Smooth muscle cell (in vitro differentiated cells): Measurements from ENCODE around the gene DEDD. TPM values are rescaled to one million over a fixed set of nuclear protein-coding genes. Genes with fewer than 3 reads are reported as not detected.

Experiments
- DNase-seq: peaks from one replicate; lab custom pipeline; 2025; ENCODE audit not compliant: unreplicated experiment; lab: John Stamatoyannopoulos, UW
- H2AFZ ChIP-seq: fragments of 200-600 bp; sonication (generic); 2 replicates; pipeline ENCODE4 v1.6.0; 2016; ENCODE audit warnings: antibody characterized with exemption, low read depth, mild to moderate bottlenecking
- H3F3A ChIP-seq: fragments of 200-600 bp; sonication (generic); 2 replicates; pipeline ENCODE4 v1.6.0; 2017; ENCODE audit warnings: antibody characterized with exemption, low read depth
- H3K27ac ChIP-seq: fragments of 200-600 bp; sonication (generic); 2 replicates; pipeline ENCODE4 v1.5.1; 2016; ENCODE audit warnings: low read depth, mild to moderate bottlenecking
- H3K27me3 ChIP-seq: fragments of 200-600 bp; sonication (generic); 2 replicates; pipeline ENCODE4 v1.6.1; 2016; ENCODE audit warnings: low read depth, mild to moderate bottlenecking
- H3K36me3 ChIP-seq: fragments of 200-600 bp; sonication (generic); 2 replicates; pipeline ENCODE4 v1.5.1; 2016; ENCODE audit warnings: low read depth
- H3K4me1 ChIP-seq: fragments of 200-600 bp; sonication (generic); 2 replicates; pipeline ENCODE4 v1.5.1; 2016; ENCODE audit warnings: low read depth
- H3K4me2 ChIP-seq: fragments of 200-600 bp; sonication (generic); 2 replicates; pipeline ENCODE4 v1.6.0; 2016; ENCODE audit warnings: mild to moderate bottlenecking
- H3K4me3 ChIP-seq: fragments of 200-600 bp; sonication (generic); 2 replicates; pipeline ENCODE4 v1.5.1; 2016; ENCODE audit warnings: mild to moderate bottlenecking
- H3K79me2 ChIP-seq: fragments of 200-600 bp; sonication (generic); 2 replicates; pipeline ENCODE4 v1.6.0; 2016; ENCODE audit warnings: low read depth, mild to moderate bottlenecking
- H3K9ac ChIP-seq: fragments of 200-600 bp; sonication (generic); 2 replicates; pipeline ENCODE4 v1.6.0; 2016; ENCODE audit warnings: low read depth
- H3K9me3 ChIP-seq: fragments of 200-600 bp; sonication (generic); replicated peaks from 2 replicates; pipeline ENCODE4 v1.5.1; 2016; ENCODE audit warnings: low read depth
- H4K20me1 ChIP-seq: fragments of 200-600 bp; sonication (generic); 2 replicates; pipeline ENCODE4 v1.6.0; 2016; ENCODE audit warnings: low read depth
- CTCF ChIP-seq: fragments of 200-600 bp; sonication (generic); IDR thresholded peaks from 2 replicates; pipeline ENCODE4 v1.5.1; 2017; ENCODE audit warnings: borderline replicate concordance, mild to moderate bottlenecking, antibody characterized with exemption; ENCODE audit not compliant: insufficient read depth, poor library complexity, severe bottlenecking
- WGBS: methylation state at CpG from one replicate; pipeline ENCODE4 v1.1.7; 2016; ENCODE audit warnings: low lambda C conversion rate; 5-methylcytosine and 5-hydroxymethylcytosine counted together
- polyA plus RNA-seq: library from polyadenylated mRNA; unstranded; fragments of >200 nt; fragmentation: Nextera tagmentation; extraction: Ambion mirVana; gene quantifications from 2 replicates; pipeline ENCODE4 v1.2.1, GENCODE V29; 2016
- total RNA-seq: library from RNA; depleted of rRNA; stranded (reverse); fragments of >200 nt; gene quantifications from 2 replicates; pipeline ENCODE4 v1.2.3, GENCODE V29; 2014

Gene DEDD
- total and polyA plus RNA-seq, 2 experiments from 2014 or later = 36.3 to 38.6 TPM

- Histone ChIP-seq H3K27me3 (no peaks in the 10 kb centered on the region), H3K4me1 (peaks cover 7% of the 10 kb centered on the region), H4K20me1 (no peaks in the 10 kb centered on the region), H3F3A (no peaks in the 10 kb centered on the region), H3K4me3 (no peak overlapping the region), H3K36me3 (no peaks in the 10 kb centered on the region), H3K4me2 (no peak overlapping the region), H3K9ac (no peak overlapping the region), H3K79me2 (peaks cover 10% of the 10 kb centered on the region), H3K27ac (no peak overlapping the region), H3K9me3 (no peaks in the 10 kb centered on the region), H2AFZ (no peak overlapping the region)
- TF ChIP-seq CTCF = no peak
- no peak for DNase-seq
- 83% methylated on average over 4 of the region's 4 CpGs for WGBS
Observed at GRCh38 chr1:161172776-161173376, 40.4 kb upstream of the DEDD start.

- Histone ChIP-seq H3K27ac (no peak overlapping the region), H4K20me1 (no peaks in the 10 kb centered on the region), H2AFZ (no peak overlapping the region), H3K4me2 (no peak overlapping the region), H3K9me3 (no peaks in the 10 kb centered on the region), H3K79me2 (peaks cover 10% of the 10 kb centered on the region), H3F3A (no peaks in the 10 kb centered on the region), H3K4me3 (no peak overlapping the region), H3K36me3 (no peaks in the 10 kb centered on the region), H3K9ac (no peak overlapping the region), H3K27me3 (no peaks in the 10 kb centered on the region), H3K4me1 (peaks cover 8% of the 10 kb centered on the region)
- DNase-seq = no peak
- no peak for TF ChIP-seq CTCF
- 83% methylated on average over 1 of the region's 1 CpG for WGBS
Observed at GRCh38 chr1:161172349-161172748, 39.9 kb upstream of the DEDD start.

- Histone ChIP-seq H3K9ac (no peak overlapping the region), H2AFZ (no peak overlapping the region), H3F3A (no peaks in the 10 kb centered on the region), H3K27me3 (no peaks in the 10 kb centered on the region), H3K79me2 (peaks cover 5% of the 10 kb centered on the region), H3K4me3 (no peak overlapping the region), H3K27ac (no peak overlapping the region), H3K4me2 (no peak overlapping the region), H4K20me1 (no peaks in the 10 kb centered on the region), H3K36me3 (no peaks in the 10 kb centered on the region), H3K9me3 (no peaks in the 10 kb centered on the region), H3K4me1 (peaks cover 12% of the 10 kb centered on the region)
- no peak for TF ChIP-seq CTCF
- 95% methylated on average over 12 of the region's 12 CpGs for WGBS
- no peak for DNase-seq
Observed at GRCh38 chr1:161171696-161172095, 39.2 kb upstream of the DEDD start.

GRCh38 chr1:161171191-161171590 is 38.7 kb upstream of the DEDD start:
- no peak overlapping the region for H2AFZ ChIP-seq
- no peaks in the 10 kb centered on the region for H3K9me3 ChIP-seq
- H3F3A ChIP-seq = no peaks in the 10 kb centered on the region
- no peak for DNase-seq
- no peak overlapping the region for H3K27ac ChIP-seq
- no peak overlapping the region for H3K9ac ChIP-seq
- H3K4me1 ChIP-seq = peaks cover 7% of the 10 kb centered on the region
- no peaks in the 10 kb centered on the region for H4K20me1 ChIP-seq
- H3K4me2 ChIP-seq = no peak overlapping the region
- 89% methylated on average over 5 of the region's 5 CpGs for WGBS
- no peaks in the 10 kb centered on the region for H3K36me3 ChIP-seq
- H3K27me3 ChIP-seq = no peaks in the 10 kb centered on the region
- no peak overlapping the region for H3K4me3 ChIP-seq
- H3K79me2 ChIP-seq = no peaks in the 10 kb centered on the region
- TF ChIP-seq CTCF = peak; percentile 11
